HCT116 (cell line): ENCODE measurements around the gene AVEN. TPM values are rescaled to one million over a fixed set of nuclear protein-coding genes. Genes with fewer than 3 reads are reported as not detected.

ENCODE experiments used
- ATAC-seq: fragments of 200-7000 bp; cut with Tn5 transposase; 2 replicates; pipeline ENCODE4 v1.9.1; 2020; ENCODE audit warnings: mild to moderate bottlenecking, moderate library complexity
- BruUV-seq: library from RNA; stranded (reverse); fragments of 400-500 nt; replicated peaks from 2 replicates; lab custom pipeline; 2021; lab: Mats Ljungman, UMichigan
- CTCF ChIA-PET: fragments of 300-600 bp; sonication (Branson Sonifier 250); formaldehyde crosslinking; loops from one replicate; lab custom pipeline; 2021; ENCODE audit warnings: antibody characterized with exemption; lab: Charles Lee
- POLR2A ChIA-PET: fragments of 300-600, 350-600 bp; sonication (Branson Sonifier 250); formaldehyde crosslinking; loops from one replicate; lab custom pipeline; 2021; ENCODE audit warnings: antibody characterized with exemption; lab: Charles Lee
- RAD21 ChIA-PET, 2 experiments: fragments of 300-600 bp; sonication (Branson Sonifier 250); formaldehyde crosslinking; loops; one replicate each; lab custom pipeline; 2023; ENCODE audit warnings: low total read pairs in 2 of 2; ENCODE audit not compliant: uncharacterized antibody in 2 of 2, unreplicated experiment in 2 of 2, low non-redundant PET in 1 of 2; lab: Charles Lee
- DNase-seq: peaks from one replicate; pipeline ENCODE4 v3.0.0-alpha.2; 2010; ENCODE audit warnings: low read depth, low spot score
- H2AFZ ChIP-seq: fragments of 200-600 bp; shearing (Covaris generic), sonication (generic); 2 replicates; pipeline ENCODE4 v1.6.1; 2017; ENCODE audit warnings: low read depth, mixed run types, mixed read lengths, antibody characterized with exemption, low read length; ENCODE audit not compliant: poor library complexity, severe bottlenecking
- H3K27ac ChIP-seq: 2 replicates; pipeline ENCODE4 v1.5.1; 2012; ENCODE audit warnings: low read depth, low read length
- H3K27me3 ChIP-seq: fragments of 200-600 bp; sonication (generic); 2 replicates; pipeline ENCODE4 v1.6.1; 2016; ENCODE audit warnings: mixed run types, low read length, mixed read lengths; ENCODE audit not compliant: insufficient read depth
- H3K36me3 ChIP-seq, 2 experiments: fragments of 200-500 bp in 1 of 2; fragments of 200-600 bp in 1 of 2; sonication (Bioruptor generic) in 1 of 2; sonication (generic) in 1 of 2; 2 replicates each; pipeline versions ENCODE4 v1.5.1 to v1.6.1; 2014 to 2016; ENCODE audit warnings: low read length in 2 of 2, inconsistent platforms in 1 of 2, mixed read lengths in 1 of 2, mixed run types in 1 of 2; ENCODE audit not compliant: insufficient read depth in 2 of 2, control insufficient read depth in 1 of 2
- H3K4me1 ChIP-seq, 2 experiments: fragments of 200-600 bp in 1 of 2; sonication (generic) in 1 of 2; 2 replicates each; pipeline versions ENCODE4 v1.5.1 to v1.6.1; 2012 to 2017; ENCODE audit warnings: low read length in 2 of 2, inconsistent platforms in 1 of 2, mild to moderate bottlenecking in 1 of 2, mixed read lengths in 1 of 2, mixed run types in 1 of 2, moderate library complexity in 1 of 2; ENCODE audit not compliant: insufficient read depth in 2 of 2, control insufficient read depth in 1 of 2
- H3K4me2 ChIP-seq: fragments of 200-600 bp; sonication (generic); 2 replicates; pipeline ENCODE4 v1.6.1; 2017; ENCODE audit warnings: mixed run types, low read length, mixed read lengths
- H3K4me3 ChIP-seq, 2 experiments: fragments of 200-600 bp in 1 of 2; sonication (generic) in 1 of 2; replicated peaks in 1 of 2; 2 replicates each; pipeline ENCODE4 v1.5.1; 2011 to 2016; ENCODE audit warnings: low read length in 2 of 2, control low read depth in 1 of 2, low read depth in 1 of 2, mild to moderate bottlenecking in 1 of 2, mixed read lengths in 1 of 2, mixed run types in 1 of 2
- H3K79me2 ChIP-seq: fragments of 200-600 bp; sonication (generic); 2 replicates; pipeline ENCODE4 v1.6.1; 2017; ENCODE audit warnings: mild to moderate bottlenecking, mixed run types, low read length, moderate library complexity, mixed read lengths; ENCODE audit not compliant: insufficient read depth
- H3K9ac ChIP-seq: fragments of 200-600 bp; sonication (generic); 2 replicates; pipeline ENCODE4 v1.6.1; 2016; ENCODE audit warnings: low read length, mixed read lengths
- H3K9me2 ChIP-seq: fragments of 200-600 bp; sonication (generic), shearing (Covaris generic); 2 replicates; pipeline ENCODE4 v1.6.1; 2017; ENCODE audit warnings: mixed run types, mild to moderate bottlenecking, moderate library complexity; ENCODE audit not compliant: insufficient read depth
- H3K9me3 ChIP-seq, 2 experiments: fragments of 200-500 bp in 1 of 2; fragments of 200-600 bp in 1 of 2; sonication (Bioruptor generic) in 1 of 2; sonication (generic) in 1 of 2; 2 replicates each; pipeline ENCODE4 v1.6.1; 2014 to 2017; ENCODE audit warnings: low read length in 2 of 2, mixed read lengths in 2 of 2, inconsistent platforms in 1 of 2, low read depth in 1 of 2, mild to moderate bottlenecking in 1 of 2, mixed run types in 1 of 2, moderate library complexity in 1 of 2; ENCODE audit not compliant: control insufficient read depth in 1 of 2, insufficient read depth in 1 of 2
- H4K20me1 ChIP-seq: fragments of 200-600 bp; sonication (generic), shearing (Covaris generic); 2 replicates; pipeline ENCODE4 v1.6.1; 2017; ENCODE audit warnings: mixed run types, mild to moderate bottlenecking, moderate library complexity; ENCODE audit not compliant: insufficient read depth
- CBX3 ChIP-seq: IDR thresholded peaks from 2 replicates; pipeline ENCODE4 v1.6.1; 2012; ENCODE audit warnings: low read depth
- CEBPB ChIP-seq: IDR thresholded peaks from 2 replicates; pipeline ENCODE4 v1.6.1; 2012; ENCODE audit warnings: low read depth
- ELF1 ChIP-seq: IDR thresholded peaks from 2 replicates; pipeline ENCODE4 v1.6.1; 2012; ENCODE audit warnings: low read depth, borderline replicate concordance
- EZH2 ChIP-seq: fragments of 200-600 bp; sonication (generic); IDR thresholded peaks from 2 replicates; pipeline ENCODE4 v1.6.1; 2017; ENCODE audit warnings: antibody characterized with exemption, mixed run types
- FOSL1 ChIP-seq: IDR thresholded peaks from 2 replicates; pipeline ENCODE4 v1.6.1; 2012; ENCODE audit warnings: low read depth
- POLR2A ChIP-seq: IDR thresholded peaks from 2 replicates; pipeline ENCODE4 v1.7.0; 2011; ENCODE audit warnings: borderline replicate concordance; ENCODE audit not compliant: insufficient read depth, insufficient read length; ENCODE audit errors: extremely low read depth
- RAD21 ChIP-seq: IDR thresholded peaks from 2 replicates; pipeline ENCODE4 v1.6.1; 2012; ENCODE audit warnings: low read depth, mild to moderate bottlenecking
- SIN3A ChIP-seq: IDR thresholded peaks from 2 replicates; pipeline ENCODE4 v1.6.1; 2012; ENCODE audit warnings: low read depth
- ZNF274 ChIP-seq: fragments of 200-500 bp; sonication (Bioruptor generic); IDR thresholded peaks from 2 replicates; pipeline ENCODE4 v1.6.1; 2014; ENCODE audit warnings: mild to moderate bottlenecking, low read depth, low read length, inconsistent platforms
- intact Hi-C: fragments of 100-400 bp; cut with micrococcal nuclease; formaldehyde crosslinking; loops from 2 replicates; pipeline ENCODE4 v1.10.0; 2022
- total RNA-seq: library from RNA; stranded (reverse); gene quantifications from one replicate; pipeline ENCODE4 v1.2.1, GENCODE V29; 2021; ENCODE audit not compliant: unreplicated experiment
- TF ChIP-seq, protein P1 (sequence below): IDR thresholded peaks from 2 replicates; pipeline ENCODE4 v1.6.1; 2012
- TF ChIP-seq, protein P2 (sequence below): IDR thresholded peaks from 2 replicates; pipeline ENCODE4 v1.6.1; 2011; ENCODE audit warnings: mild to moderate bottlenecking, low read length, moderate library complexity; ENCODE audit not compliant: insufficient replicate concordance; ENCODE audit errors: extremely low read depth

The AVEN gene
- total RNA-seq, 1 experiment from 2014 or later, result 6.8 TPM

DNA sequence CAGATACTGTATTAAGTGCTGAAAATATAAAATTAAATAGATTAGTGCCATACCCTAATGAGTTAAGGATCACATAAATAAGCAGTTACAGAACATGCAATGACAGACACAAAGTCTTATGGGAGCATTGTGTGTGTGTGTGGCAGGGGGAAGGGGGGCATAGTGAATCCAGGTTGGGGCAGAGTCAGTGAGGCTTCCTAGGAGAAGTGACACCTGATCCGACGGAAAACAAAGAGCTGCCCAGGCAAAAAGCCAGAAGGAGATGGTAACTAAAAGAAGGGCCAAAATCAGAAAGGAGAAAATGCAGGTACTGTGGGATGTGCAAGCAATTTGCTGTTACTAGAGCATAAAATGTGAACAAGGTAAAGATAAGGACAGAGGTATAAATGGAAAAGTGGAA is 150.8 kb downstream of the AVEN start:
- BruUV-seq, result no TSS peak
- Histone ChIP-seq H3K4me2 (no peak overlapping the region), H2AFZ (no peak overlapping the region), H3K9me2 (no peaks in the 10 kb centered on the region)
- ATAC-seq, result no peak
- POLR2A ChIA-PET, result no interaction called here
- no peak for TF ChIP-seq RAD21
- TF ChIP-seq SIN3A, result no peak
- no peak for TF ChIP-seq CBX3
- no peak for TF ChIP-seq POLR2A
- no peak for TF ChIP-seq FOSL1
- no peak for TF ChIP-seq ZNF274
- no peak for TF ChIP-seq EZH2
- TF ChIP-seq CEBPB, result no peak
- TF ChIP-seq, protein P1, sequence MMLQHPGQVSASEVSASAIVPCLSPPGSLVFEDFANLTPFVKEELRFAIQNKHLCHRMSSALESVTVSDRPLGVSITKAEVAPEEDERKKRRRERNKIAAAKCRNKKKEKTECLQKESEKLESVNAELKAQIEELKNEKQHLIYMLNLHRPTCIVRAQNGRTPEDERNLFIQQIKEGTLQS, result no peak
- TF ChIP-seq, protein P2, sequence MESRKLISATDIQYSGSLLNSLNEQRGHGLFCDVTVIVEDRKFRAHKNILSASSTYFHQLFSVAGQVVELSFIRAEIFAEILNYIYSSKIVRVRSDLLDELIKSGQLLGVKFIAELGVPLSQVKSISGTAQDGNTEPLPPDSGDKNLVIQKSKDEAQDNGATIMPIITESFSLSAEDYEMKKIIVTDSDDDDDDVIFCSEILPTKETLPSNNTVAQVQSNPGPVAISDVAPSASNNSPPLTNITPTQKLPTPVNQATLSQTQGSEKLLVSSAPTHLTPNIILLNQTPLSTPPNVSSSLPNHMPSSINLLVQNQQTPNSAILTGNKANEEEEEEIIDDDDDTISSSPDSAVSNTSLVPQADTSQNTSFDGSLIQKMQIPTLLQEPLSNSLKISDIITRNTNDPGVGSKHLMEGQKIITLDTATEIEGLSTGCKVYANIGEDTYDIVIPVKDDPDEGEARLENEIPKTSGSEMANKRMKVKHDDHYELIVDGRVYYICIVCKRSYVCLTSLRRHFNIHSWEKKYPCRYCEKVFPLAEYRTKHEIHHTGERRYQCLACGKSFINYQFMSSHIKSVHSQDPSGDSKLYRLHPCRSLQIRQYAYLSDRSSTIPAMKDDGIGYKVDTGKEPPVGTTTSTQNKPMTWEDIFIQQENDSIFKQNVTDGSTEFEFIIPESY, result no peak
- no peak for TF ChIP-seq ELF1
- TF ChIP-seq, all 23 proteins: peak for 0
- DNase-seq, result no peak
- Histone ChIP-seq H3K79me2 (no peaks in the 10 kb centered on the region), H3K4me3 (no peak overlapping the region), H3K4me1 (no peaks in the 10 kb centered on the region), H3K9me3 (no peaks in the 10 kb centered on the region), H4K20me1 (no peaks in the 10 kb centered on the region), H3K27me3 (no peaks in the 10 kb centered on the region), H3K27ac (no peak overlapping the region), H3K36me3 (no peaks in the 10 kb centered on the region), H3K9ac (no peak overlapping the region)
- intact Hi-C loops, result no loop called here
- ChIA-PET RAD21 (no interaction called here), CTCF (no interaction called here)
